DMS153 (cell line): Measurements from ENCODE around the gene POLG.

Experiments used
- DNase-seq: peaks from one replicate; lab custom pipeline; 2025; lab: John Stamatoyannopoulos, UW

The POLG gene

GRCh38 chr15:89356634-89357298 lies 22.1 kb upstream of the POLG start:
- DNase-seq: no peak

DNA sequence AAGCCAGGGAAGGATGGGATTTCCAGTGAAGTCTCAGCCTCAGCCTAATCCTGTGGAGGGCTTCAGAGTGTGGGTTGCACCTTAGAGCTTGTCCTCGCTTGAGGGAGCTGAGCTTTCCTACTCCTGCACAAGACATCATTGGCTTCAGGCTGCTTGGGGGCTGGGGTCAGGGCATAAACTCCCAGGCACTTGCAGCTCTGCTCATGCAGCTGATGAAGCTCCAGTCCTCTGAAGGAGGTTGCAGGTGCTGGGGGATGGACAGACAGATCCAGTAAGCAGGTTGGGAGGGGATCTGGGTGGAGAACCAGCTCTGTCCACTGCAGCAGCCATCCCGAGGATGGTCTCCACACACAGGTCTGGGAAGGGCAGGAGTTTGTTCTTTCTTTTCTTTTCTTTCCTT lies 19.4 kb upstream of the POLG start:
- no peak for DNase-seq

- no peak for DNase-seq
Measured at GRCh38 chr15:89352476-89352875, 17.9 kb upstream of the POLG start.

- DNase-seq: no peak
Measured at GRCh38 chr15:89349206-89349558, 14.6 kb upstream of the POLG start.

GRCh38 chr15:89346516-89347231 lies 12.1 kb upstream of the POLG start:
- DNase-seq: no peak

DNA sequence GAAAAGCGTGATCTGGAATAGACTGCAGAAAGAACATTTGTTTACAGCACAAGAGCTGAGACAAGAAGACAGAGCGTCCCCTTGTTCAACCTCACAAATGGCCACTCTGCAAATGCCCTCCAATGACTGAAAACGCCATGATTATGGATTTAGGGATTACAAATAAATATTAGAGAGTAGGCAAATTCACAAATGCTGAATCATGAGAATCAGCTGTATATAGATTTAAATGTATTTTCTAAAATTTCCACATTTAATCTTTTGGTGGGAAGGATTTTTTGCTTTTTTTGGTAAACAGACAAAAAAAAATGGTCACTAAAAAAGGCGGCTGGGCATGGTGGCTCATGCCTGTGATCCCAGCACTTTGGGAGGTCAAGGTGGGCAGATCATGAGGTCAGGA lies 10.6 kb upstream of the POLG start:
- DNase-seq: no peak

GRCh38 chr15:89342840-89343239 lies 8.2 kb upstream of the POLG start:
- DNase-seq: no peak

- no peak for DNase-seq
Measured at GRCh38 chr15:89341316-89342005, 6.8 kb upstream of the POLG start.

- no peak for DNase-seq
Measured at GRCh38 chr15:89340573-89340972, 5.9 kb upstream of the POLG start.

- DNase-seq: no peak
Measured at GRCh38 chr15:89338036-89338435, 3.4 kb upstream of the POLG start.

DNA sequence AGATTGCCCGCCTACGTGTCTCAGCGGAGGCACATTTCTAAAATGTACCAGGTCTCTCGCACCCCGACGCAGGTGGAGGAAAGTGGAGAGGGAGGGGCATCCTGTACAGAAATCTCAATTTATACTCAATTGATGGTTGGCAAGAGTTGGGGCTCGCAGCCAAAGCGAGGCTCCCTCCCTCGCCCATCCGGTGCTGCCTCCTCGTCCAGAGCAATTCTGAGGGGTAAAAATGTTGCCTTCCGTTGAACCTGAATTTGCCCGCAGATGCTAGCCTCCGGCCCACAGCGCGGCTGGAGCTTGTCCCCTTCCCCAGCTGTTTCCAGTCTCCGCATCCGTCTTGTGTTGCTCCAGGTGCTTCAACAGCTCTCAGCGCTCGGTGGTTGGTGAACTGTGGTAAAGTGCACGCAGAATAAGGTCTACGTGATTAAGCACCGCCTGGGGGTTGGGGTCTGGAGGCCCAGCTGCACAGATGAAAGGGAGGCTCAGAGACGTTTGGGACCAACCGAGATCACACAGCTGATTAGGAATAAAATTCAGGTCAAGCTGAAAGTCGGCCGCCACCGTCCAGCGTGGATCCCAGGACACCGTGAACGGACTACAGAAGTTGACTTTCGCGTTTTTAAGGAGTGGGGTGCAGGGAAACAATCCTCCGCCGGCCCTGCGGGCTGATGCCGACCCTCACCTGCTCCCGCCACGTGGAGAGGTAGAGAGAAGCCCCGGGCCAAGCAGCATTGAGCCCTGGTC lies 846 bp upstream of the POLG start:
- no peak for DNase-seq

DNA sequence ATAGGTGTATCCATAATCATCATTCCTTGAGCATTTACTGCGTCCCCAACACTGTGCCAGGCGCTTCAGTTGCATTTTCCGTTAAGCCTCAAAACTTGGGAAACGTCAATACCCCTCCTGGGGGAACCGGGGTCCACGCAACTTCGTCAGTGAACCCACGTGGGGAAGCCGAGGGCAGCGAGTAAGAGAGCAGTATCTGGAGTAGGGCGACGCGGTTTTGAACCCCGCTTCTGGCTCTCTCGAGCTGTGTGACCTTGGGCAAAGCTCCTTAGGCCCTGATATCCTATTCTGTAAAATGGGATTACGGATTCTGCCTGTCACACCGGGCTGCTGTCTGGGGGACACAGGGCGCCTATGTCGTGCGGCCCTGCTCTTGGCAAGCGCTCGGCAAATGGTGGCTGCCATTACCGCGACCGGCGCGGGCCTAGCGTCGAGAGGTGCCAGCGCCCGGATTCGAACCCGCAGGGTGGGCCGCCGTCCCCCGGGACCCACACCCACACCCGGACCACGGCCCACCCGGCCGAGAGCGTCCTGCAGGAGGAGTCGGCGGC lies 590 bp downstream of the POLG start:
- DNase-seq: no peak

- no peak for DNase-seq
Measured at GRCh38 chr15:89333011-89333860, 1.4 kb downstream of the POLG start.

DNA sequence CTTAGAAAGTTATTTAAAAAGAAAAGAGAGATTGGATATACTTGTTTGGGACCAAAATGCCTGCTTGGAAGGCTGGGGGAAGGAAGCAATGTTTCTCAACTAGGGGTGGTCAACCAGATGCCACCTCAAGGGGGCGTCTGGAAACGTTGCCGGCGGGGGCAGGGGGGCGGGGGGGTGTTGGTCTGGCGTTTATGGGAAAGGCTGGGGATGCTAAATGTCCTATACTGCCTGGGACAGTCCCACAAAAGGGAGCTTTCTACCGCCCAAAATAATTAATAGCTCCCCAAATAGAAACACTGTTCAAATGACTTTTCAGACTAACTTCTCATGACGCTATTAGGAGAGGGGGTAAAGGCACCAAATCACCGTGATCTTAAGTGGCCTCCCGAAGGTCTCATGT lies 2.2 kb downstream of the POLG start:
- DNase-seq: no peak

DNA sequence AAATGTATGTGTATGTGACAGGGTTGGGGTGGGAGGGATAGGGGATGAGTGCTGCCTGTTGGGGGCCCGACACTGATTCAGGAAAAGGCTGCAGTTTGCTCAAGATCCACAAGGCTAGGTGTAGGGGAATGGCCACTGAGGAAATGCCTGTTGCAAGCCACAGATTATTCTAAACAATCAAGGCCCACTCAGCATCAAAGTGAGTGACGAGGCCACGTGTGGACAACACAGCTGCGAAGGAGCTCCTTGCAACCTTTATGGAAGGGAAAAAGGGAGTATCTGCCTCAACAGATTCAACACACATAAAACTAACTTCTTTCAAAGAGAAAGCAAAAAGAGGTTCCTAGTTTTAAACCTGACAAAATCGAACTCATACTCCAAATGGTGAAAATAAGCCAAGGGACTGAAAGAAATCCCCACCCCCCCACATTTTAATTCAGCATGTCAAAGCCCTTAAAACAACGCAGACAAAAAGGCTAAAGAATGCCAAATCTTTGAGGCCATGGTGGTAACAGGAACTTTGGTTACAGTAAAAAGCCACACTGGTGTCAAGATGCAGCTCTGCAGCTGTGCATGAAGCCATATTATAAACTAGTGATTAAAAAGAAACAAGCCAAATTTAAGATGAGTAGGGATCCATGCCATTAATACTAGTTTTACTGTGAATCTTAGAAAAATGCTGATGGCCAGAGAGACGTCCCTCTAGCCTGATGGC lies 3.6 kb downstream of the POLG start:
- no peak for DNase-seq

DNA sequence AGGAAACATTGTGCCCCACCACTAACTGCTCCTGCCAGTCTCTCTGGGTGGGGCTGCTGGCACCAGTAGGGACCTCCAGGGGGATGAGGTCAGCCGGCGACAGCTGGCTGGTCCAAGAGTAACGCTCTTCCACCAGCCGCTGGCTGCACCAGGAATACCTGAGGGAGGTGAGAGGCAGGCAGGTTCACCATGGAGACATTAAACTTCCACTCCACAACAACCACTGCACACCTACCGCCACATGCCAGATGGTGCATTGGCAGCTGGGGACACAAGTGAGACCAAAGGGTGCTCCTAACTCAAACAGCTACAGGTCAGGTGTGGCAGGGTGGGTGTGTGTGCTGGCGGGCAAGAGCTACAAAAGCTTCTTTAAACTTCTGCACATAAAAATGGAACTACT lies 4.5 kb downstream of the POLG start:
- DNase-seq: no peak

GRCh38 chr15:89329329-89330084 lies 5.1 kb downstream of the POLG start:
- DNase-seq: no peak

DNA sequence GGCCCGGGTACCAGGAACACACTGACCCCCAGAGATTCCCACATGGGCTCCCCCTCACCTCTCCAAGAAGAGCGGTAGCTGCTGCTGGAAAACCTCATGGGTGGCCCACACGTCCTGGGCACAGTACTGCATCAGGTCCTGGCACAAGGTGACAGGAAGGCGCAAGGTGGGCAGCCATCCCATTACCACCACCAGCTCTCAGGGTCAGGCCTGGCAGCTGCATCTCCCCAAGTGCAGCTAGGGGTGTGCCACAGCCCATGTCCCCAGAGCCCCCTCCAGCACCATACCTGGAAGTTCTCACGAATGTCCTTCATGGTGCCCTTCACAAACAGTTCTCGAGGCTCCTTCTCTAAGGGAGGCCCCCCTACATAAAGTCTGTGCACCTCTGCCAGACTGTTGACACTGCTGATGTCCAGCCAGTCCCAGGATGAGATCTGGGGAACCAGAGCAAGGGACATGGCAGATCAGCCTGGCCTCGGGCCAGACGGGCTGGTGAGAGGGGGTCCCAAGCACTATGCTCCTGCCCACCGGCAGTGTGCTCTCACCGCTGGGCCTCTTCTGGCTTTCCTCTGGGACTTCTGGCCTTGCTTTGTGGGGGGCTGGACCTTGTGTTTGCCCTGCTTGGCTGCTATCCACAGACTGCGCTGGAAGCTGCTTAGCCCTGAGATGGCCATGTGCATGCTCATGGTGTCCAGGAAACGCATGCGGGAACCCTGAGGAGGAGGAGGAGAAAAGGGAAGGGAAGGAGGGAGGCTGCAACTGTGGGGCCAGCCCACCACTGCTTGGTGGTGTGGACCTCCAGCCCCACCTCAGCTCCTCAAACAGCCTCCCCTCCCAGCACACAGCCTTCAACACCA lies 6.0 kb downstream of the POLG start:
- DNase-seq: no peak

GRCh38 chr15:89327113-89327512 lies 7.5 kb downstream of the POLG start:
- no peak for DNase-seq
